Transverse colon (tissue), 4 donors: ENCODE data around the gene TMEM9. TPM values are rescaled to one million over a fixed set of nuclear protein-coding genes. Genes with fewer than 3 reads are reported as not detected.

Experiments used
- DNase-seq: peaks from one replicate; pipeline ENCODE4 v3.0.0-alpha.2; 2019
- H3K27ac ChIP-seq, 4 donors: fragments of 200-600 bp; sonication (generic); 2 replicates each; pipeline ENCODE4 v1.5.1; 2016 to 2018; ENCODE audit warnings: inconsistent platforms in 4 of 4
- H3K27me3 ChIP-seq: fragments of 200-600 bp; sonication (generic); 2 replicates; pipeline ENCODE4 v1.5.1; 2017; ENCODE audit warnings: inconsistent platforms
- H3K36me3 ChIP-seq, 4 donors: fragments of 200-600 bp; sonication (generic); 2 replicates each; pipeline ENCODE4 v1.5.1; 2017 to 2019; ENCODE audit warnings: inconsistent platforms in 4 of 4
- H3K4me1 ChIP-seq, 4 donors: fragments of 200-600 bp; sonication (generic); 2 replicates each; pipeline ENCODE4 v1.5.1; 2017 to 2020; ENCODE audit warnings: inconsistent platforms in 4 of 4
- H3K4me3 ChIP-seq, 4 donors: fragments of 200-600 bp; sonication (generic); 1 replicate in 1 of 4; 2 replicates in 3 of 4; pipeline versions ENCODE4 v1.5.1 to v1.6.1; 2017 to 2019; ENCODE audit warnings: inconsistent platforms in 4 of 4
- H3K9me3 ChIP-seq, 2 donors: fragments of 200-600 bp; sonication (generic); 2 replicates each; pipeline ENCODE4 v1.5.1; 2017 to 2019; ENCODE audit warnings: inconsistent platforms in 2 of 2
- EP300 ChIP-seq: sonication (generic); formaldehyde crosslinking; IDR thresholded peaks from one replicate; pipeline ENCODE4 v1.6.1; 2017; ENCODE audit warnings: antibody characterized with exemption, low read depth
- POLR2A ChIP-seq: fragments of 450-650 bp; IDR thresholded peaks from one replicate; pipeline ENCODE4 v1.6.1; 2016; ENCODE audit warnings: antibody characterized with exemption, mild to moderate bottlenecking, moderate library complexity
- POLR2AphosphoS5 ChIP-seq, 3 donors: sonication (generic); formaldehyde crosslinking; IDR thresholded peaks; one replicate each; pipeline ENCODE4 v1.6.1; 2016; ENCODE audit warnings: antibody characterized with exemption in 3 of 3
- WGBS, 2 donors: methylation state at CpG; one replicate each; pipeline ENCODE4 v1.1.5; 2018; ENCODE audit warnings: low coverage in 1 of 2; 5-methylcytosine and 5-hydroxymethylcytosine counted together
- in situ Hi-C, 4 donors: fragments of 200-750 bp; cut with MboI; loops; one replicate each; pipeline versions ENCODE4 v1.15.0 to v1.15.1; 2017; ENCODE audit warnings: low sequenced_read_pairs in 3 of 4, low pct_ligation_motif_present in 1 of 4, low pct_unique_long_range_greater_than_20kb in 1 of 4
- intact Hi-C: fragments of 100-400 bp; cut with DNase I; formaldehyde crosslinking; loops from one replicate; pipeline ENCODE4 v1.15.1; 2023; ENCODE audit warnings: low total_unique reads
- total RNA-seq, 4 donors: library from RNA; depleted of rRNA; stranded (reverse); fragments of >200 nt; gene quantifications; one replicate each; pipeline ENCODE4 v1.1.0, GENCODE V29; 2016
- TF ChIP-seq, protein P1 (sequence below), 5 experiments: fragments of 200-600 bp in 3 of 5; fragments of 450-650 bp in 2 of 5; sonication (generic) in 3 of 5; IDR thresholded peaks; 1 replicate in 2 of 5; 2 replicates in 3 of 5; pipeline ENCODE4 v1.5.1; 2016 to 2017; ENCODE audit warnings: antibody characterized with exemption in 5 of 5, inconsistent platforms in 3 of 5, mild to moderate bottlenecking in 2 of 5, moderate library complexity in 1 of 5

Gene TMEM9
- total RNA-seq, 4 donors from 2014 or later = 6.7 to 35.4 (median 29.4) TPM

DNA sequence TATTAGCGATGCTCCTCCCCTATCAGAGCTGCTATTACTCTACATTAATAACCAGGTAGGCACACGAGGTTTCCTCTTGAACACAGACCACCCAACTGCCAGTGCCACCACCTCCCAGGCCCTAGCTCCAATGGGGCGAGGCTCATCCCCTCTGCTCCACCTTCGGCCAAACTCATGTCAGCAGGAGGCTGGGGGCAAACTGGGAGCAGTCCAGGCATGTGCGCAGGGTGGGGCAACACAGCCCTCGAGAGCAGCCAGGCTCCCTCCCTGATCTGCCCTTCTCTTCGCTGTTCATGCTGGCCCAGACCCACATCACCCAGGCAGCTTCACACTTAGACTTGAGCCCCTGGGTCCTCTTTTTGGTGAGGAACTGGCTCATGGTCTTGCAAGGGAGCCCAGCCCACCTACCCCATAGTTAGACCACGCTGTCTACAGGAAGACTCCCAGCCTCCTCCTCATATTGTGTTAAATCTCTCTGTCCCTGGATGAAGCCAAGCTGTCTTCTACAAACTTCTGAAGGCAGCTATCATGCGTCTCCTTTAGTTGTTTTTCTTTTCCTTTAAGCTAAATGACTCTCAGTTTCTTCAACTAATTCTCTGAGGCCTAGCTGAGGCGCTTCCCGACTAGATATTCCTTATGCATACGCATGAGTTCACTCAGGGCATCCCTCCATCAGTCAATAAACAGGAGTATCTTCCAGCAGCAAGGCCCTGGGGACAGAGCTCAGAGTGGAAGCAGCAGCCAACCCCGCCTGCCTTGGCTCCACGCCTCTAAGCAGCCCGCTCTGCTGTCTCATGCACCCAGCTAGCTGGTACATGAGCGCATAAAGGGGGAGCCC, 12.0 kb downstream of the TMEM9 start:
- H3K4me3 ChIP-seq = no peak overlapping the region
- H3K27me3 ChIP-seq = no peaks in the 10 kb centered on the region
- WGBS, 2 donors = 88 to 98% methylated on average over 4 to 16 of the region's 16 CpGs
- no peak for TF ChIP-seq POLR2A
- no peak for TF ChIP-seq POLR2AphosphoS5 (IDR thresholded peaks at IDR 0.05)
- TF ChIP-seq, protein P1, sequence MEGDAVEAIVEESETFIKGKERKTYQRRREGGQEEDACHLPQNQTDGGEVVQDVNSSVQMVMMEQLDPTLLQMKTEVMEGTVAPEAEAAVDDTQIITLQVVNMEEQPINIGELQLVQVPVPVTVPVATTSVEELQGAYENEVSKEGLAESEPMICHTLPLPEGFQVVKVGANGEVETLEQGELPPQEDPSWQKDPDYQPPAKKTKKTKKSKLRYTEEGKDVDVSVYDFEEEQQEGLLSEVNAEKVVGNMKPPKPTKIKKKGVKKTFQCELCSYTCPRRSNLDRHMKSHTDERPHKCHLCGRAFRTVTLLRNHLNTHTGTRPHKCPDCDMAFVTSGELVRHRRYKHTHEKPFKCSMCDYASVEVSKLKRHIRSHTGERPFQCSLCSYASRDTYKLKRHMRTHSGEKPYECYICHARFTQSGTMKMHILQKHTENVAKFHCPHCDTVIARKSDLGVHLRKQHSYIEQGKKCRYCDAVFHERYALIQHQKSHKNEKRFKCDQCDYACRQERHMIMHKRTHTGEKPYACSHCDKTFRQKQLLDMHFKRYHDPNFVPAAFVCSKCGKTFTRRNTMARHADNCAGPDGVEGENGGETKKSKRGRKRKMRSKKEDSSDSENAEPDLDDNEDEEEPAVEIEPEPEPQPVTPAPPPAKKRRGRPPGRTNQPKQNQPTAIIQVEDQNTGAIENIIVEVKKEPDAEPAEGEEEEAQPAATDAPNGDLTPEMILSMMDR (IDR thresholded peaks at IDR 0.05) = no peak
- TF ChIP-seq EP300 = no peak
- H3K36me3 ChIP-seq = peaks cover 0 to 12% (median 0%) of the 10 kb centered on the region in 4 donors
- in situ Hi-C loops (loop anchor here in 1 of 4 donors (10.0 kb wide), 1 partner anchor 83 kb away; no protein-coding TSS in a partner anchor), intact Hi-C loops (no loop called here)
- DNase-seq = no peak
- H3K27ac ChIP-seq = no peak overlapping the region
- peaks cover 0 to 7% (median 6%) of the 10 kb centered on the region in 4 donors for H3K4me1 ChIP-seq
- no peaks in the 10 kb centered on the region for H3K9me3 ChIP-seq

DNA sequence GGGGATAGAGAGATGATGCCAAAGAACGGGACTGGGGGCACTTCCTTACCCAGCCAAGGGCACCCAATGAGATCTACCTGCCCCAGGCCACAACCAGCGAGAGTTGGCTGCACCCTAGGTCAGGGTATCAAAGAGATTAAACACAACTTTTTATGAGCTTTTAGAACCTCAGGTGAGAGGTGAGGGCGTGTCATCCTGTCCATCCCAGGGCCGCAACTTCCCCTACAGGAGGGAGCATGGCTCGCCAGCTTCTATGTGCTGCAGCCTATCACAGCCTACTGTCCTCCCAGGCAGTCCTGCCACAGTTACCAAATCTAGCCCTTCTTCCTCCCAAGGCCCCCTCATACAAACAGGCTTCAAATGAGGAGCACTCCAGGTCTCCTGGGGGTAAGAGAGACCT, 12.9 kb downstream of the TMEM9 start:
- Histone ChIP-seq H3K36me3 (peaks cover 0 to 10% (median 0%) of the 10 kb centered on the region in 4 donors), H3K27ac (no peak overlapping the region), H3K4me1 (peaks cover 5 to 14% (median 10%) of the 10 kb centered on the region in 4 donors), H3K27me3 (no peaks in the 10 kb centered on the region), H3K4me3 (no peak overlapping the region), H3K9me3 (no peaks in the 10 kb centered on the region)
- no peak for DNase-seq
- in situ Hi-C loops = loop anchor here in 1 of 4 donors (10.0 kb wide), 1 partner anchor 83 kb away; no protein-coding TSS in a partner anchor
- 89% methylated on average over 5 of the region's 5 CpGs; no CpG with 5 or more reads in 1 of the 2 donors for WGBS, 2 donors
- intact Hi-C loops = no loop called here
- TF ChIP-seq POLR2AphosphoS5 (IDR thresholded peaks at IDR 0.05) = no peak
- no peak for TF ChIP-seq POLR2A
- TF ChIP-seq, protein P1 (IDR thresholded peaks at IDR 0.05) = no peak
- TF ChIP-seq EP300 = no peak

- TF ChIP-seq, protein P1 (IDR thresholded peaks at IDR 0.05) = no peak
- TF ChIP-seq EP300 = no peak
- TF ChIP-seq POLR2AphosphoS5 (IDR thresholded peaks at IDR 0.05) = no peak
- TF ChIP-seq POLR2A = no peak
- Histone ChIP-seq H3K27ac (no peak overlapping the region), H3K9me3 (no peaks in the 10 kb centered on the region), H3K4me1 (peaks cover 5 to 14% (median 10%) of the 10 kb centered on the region in 4 donors), H3K36me3 (peaks cover 0 to 9% (median 0%) of the 10 kb centered on the region in 4 donors), H3K27me3 (no peaks in the 10 kb centered on the region), H3K4me3 (no peak overlapping the region)
- intact Hi-C loops = no loop called here
- DNase-seq = no peak
- WGBS, 2 donors = 95% methylated on average over 8 of the region's 8 CpGs; no CpG with 5 or more reads in 1 of the 2 donors
- in situ Hi-C loops = loop anchor here in 1 of 4 donors (10.0 kb wide), 1 partner anchor 84 kb away; no protein-coding TSS in a partner anchor
Measured at GRCh38 chr1:201140941-201141260, 13.4 kb downstream of the TMEM9 start.

DNA sequence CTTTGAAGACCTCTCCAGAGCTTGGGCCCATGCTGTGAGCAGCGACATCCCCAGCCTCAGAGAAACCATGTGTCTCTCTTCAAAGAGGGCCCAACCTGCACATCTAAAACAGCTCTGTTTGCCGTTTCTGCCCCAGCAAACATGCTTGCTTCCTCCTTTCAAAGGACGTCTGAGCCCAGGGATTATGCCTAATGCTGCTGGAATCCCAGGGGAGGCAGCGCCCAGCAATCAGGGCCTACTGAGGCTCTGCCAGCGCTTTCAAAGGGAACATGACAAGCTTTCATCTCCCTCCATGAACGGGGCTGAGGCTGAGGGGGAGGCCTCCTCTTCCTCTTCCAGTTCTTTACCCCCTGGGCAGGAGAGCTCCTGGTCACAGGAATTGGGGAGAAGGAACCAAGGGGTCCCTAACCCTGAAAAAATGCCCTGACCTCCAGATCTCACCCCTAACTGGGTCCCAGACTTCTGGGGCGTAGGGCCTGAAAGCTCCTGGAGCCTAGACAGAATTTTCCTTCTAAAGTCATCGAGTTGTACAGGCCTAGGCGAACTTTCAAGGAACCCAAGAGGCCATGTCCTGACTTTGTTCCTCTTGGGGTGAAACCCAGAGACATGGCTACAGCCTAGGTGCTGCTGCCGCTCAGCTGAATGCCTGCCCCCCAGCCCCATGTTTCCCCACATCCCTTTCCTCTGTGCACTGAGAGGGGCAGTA, 13.9 kb downstream of the TMEM9 start:
- 60 to 75% methylated on average over 1 to 10 of the region's 10 CpGs for WGBS, 2 donors
- peaks cover 0 to 4% (median 0%) of the 10 kb centered on the region in 4 donors for H3K36me3 ChIP-seq
- no peak for DNase-seq
- H3K9me3 ChIP-seq = no peaks in the 10 kb centered on the region
- no peak overlapping the region for H3K27ac ChIP-seq
- intact Hi-C loops = no loop called here
- H3K4me3 ChIP-seq = no peak overlapping the region
- in situ Hi-C loops = loop anchor here in 1 of 4 donors (10.0 kb wide), 1 partner anchor 84 kb away; no protein-coding TSS in a partner anchor
- TF ChIP-seq EP300 = no peak
- TF ChIP-seq POLR2AphosphoS5 (IDR thresholded peaks at IDR 0.05) = no peak
- TF ChIP-seq POLR2A = no peak
- TF ChIP-seq, protein P1 (IDR thresholded peaks at IDR 0.05) = no peak
- peaks cover 5 to 14% (median 10%) of the 10 kb centered on the region in 4 donors for H3K4me1 ChIP-seq
- H3K27me3 ChIP-seq = no peaks in the 10 kb centered on the region
